ENCODE measurements around the gene TRIM46. TPM values are rescaled to one million over a fixed set of nuclear protein-coding genes. Genes with fewer than 3 reads are reported as not detected.

TRIM46 gene
- total RNA-seq, 1 experiment from 2014 or later, result 18.4 TPM

DNA sequence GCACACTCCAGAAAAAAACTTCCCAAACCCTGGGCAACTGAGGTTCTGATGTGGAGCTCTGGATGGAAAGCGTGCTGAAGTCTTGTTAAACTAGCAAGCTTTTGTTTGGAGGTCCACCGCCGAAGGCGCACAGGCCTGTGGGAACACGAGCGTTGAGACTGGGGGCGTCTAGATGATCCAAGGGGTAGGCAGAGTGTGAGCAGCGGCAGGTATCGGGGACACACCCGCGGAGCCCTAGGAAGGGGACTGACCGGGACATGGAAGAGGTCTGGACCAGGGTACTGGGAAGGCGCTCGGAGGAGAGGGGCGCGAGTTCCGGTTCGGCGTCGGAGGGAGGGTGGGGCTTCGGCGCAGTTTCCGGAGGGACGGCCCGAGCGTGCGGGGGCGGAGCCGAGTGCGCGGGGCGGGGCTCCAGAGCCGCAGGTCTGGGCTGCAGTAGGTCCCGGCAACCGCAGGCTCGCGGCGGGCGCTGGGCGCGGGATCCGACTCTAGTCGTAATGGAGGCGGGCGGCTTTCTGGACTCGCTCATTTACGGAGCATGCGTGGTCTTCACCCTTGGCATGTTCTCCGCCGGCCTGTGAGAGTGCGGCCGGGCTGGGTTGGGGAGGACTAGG, 38.1 kb upstream of the TRIM46 start, which contains the start of gene SLC50A1:
TSS of gene SLC50A1 (plus strand) at position 438 of the 614 bp plus-strand sequence. CDS start at position 498, 60 bp downstream.
- no peak within 1 kb of the TSS for H4K8ac ChIP-seq (replicated peaks; ENCODE audit: insufficient read length, low read depth, low read length)
- DNase-seq, result peak; percentile 95
- no peak within 1 kb of the TSS for H4K91ac ChIP-seq (ENCODE audit: insufficient read length, low read depth, low read length)
- no peak within 1 kb of the TSS for H3K56ac ChIP-seq (ENCODE audit: insufficient read length, low read depth, low read length)
- peak within 1 kb of the TSS; percentile 63 for H3K9ac ChIP-seq (ENCODE audit: extremely low read depth, insufficient read length, low read length)
- no peak within 1 kb of the TSS for H2BK15ac ChIP-seq (ENCODE audit: low read depth, low read length)
- no peaks in the 10 kb centered on the region for H3K4me1 ChIP-seq (ENCODE audit: insufficient read depth, low read length)
- H2BK120ac ChIP-seq (ENCODE audit: low read depth, low read length, poor library complexity, severe bottlenecking), result no peak within 1 kb of the TSS
- Mint-ChIP-seq H3K27me3 (ENCODE audit: low read depth) (peaks cover 20% of the 10 kb centered on the region), H3K27ac (peak within 1 kb of the TSS; percentile 97 to 98 (median 98)), H3K9me3 (no peaks in the 10 kb centered on the region), H3K4me3 (peak within 1 kb of the TSS; percentile 93), H3K4me1 (peaks cover 27 to 28% of the 10 kb centered on the region in 2 experiments), H3K36me3 (ENCODE audit: insufficient read depth in 1 of 3, low read depth in 3 of 3) (peaks cover 16 to 28% (median 21%) of the 10 kb centered on the region in 3 experiments)
- 0 out of 2 replicates have a peak, but pooled peaks cover 3% of the 10 kb centered on the region for H3K79me2 ChIP-seq (ENCODE audit: insufficient read depth, low read length)
- H4K20me1 ChIP-seq (ENCODE audit: control insufficient read depth, insufficient read depth, insufficient read length), result no peaks in the 10 kb centered on the region
- H3K23me2 ChIP-seq (ENCODE audit: insufficient read length, low read depth, low read length, poor library complexity, severe bottlenecking), result peaks cover 22% of the 10 kb centered on the region
- no peaks in the 10 kb centered on the region for H3K27me3 ChIP-seq (ENCODE audit: insufficient read depth, low read length)
- no peak within 1 kb of the TSS for H2AFZ ChIP-seq (ENCODE audit: low read length)
- H3K4ac ChIP-seq (ENCODE audit: low read depth, low read length), result no peak within 1 kb of the TSS
- no peak within 1 kb of the TSS for H4K5ac ChIP-seq (ENCODE audit: insufficient read length, low read depth, low read length)
- H3K27ac ChIP-seq (ENCODE audit: insufficient read length, low read depth, low read length), result no peak within 1 kb of the TSS
- H3T11ph ChIP-seq (ENCODE audit: low read length), result no peak within 1 kb of the TSS
- no peaks in the 10 kb centered on the region for H3K9me3 ChIP-seq (ENCODE audit: control insufficient read depth, low read depth, low read length)
- TF ChIP-seq, protein P1, sequence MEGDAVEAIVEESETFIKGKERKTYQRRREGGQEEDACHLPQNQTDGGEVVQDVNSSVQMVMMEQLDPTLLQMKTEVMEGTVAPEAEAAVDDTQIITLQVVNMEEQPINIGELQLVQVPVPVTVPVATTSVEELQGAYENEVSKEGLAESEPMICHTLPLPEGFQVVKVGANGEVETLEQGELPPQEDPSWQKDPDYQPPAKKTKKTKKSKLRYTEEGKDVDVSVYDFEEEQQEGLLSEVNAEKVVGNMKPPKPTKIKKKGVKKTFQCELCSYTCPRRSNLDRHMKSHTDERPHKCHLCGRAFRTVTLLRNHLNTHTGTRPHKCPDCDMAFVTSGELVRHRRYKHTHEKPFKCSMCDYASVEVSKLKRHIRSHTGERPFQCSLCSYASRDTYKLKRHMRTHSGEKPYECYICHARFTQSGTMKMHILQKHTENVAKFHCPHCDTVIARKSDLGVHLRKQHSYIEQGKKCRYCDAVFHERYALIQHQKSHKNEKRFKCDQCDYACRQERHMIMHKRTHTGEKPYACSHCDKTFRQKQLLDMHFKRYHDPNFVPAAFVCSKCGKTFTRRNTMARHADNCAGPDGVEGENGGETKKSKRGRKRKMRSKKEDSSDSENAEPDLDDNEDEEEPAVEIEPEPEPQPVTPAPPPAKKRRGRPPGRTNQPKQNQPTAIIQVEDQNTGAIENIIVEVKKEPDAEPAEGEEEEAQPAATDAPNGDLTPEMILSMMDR (conservative IDR thresholded peaks at IDR 0.05), result no peak
- WGBS (ENCODE audit: extremely low coverage, insufficient read length, low lambda C conversion rate), result no CpG with 5 or more reads among the region's 52 CpGs
- H3K14ac ChIP-seq (ENCODE audit: insufficient read depth, low read length), result peak within 1 kb of the TSS; percentile 72; the same call in 1 of the 2 replicates
- H2BK12ac ChIP-seq (ENCODE audit: insufficient read length, low read depth, low read length), result no peak within 1 kb of the TSS
- peak within 1 kb of the TSS; percentile 97 for H3K4me2 ChIP-seq (ENCODE audit: insufficient read depth, insufficient read length, low read length)
- H2AK5ac ChIP-seq (ENCODE audit: insufficient read length, low read length), result no peak within 1 kb of the TSS
- no peaks in the 10 kb centered on the region for H3K79me1 ChIP-seq (ENCODE audit: insufficient read depth, low read depth, low read length, poor library complexity, severe bottlenecking)
- H2BK20ac ChIP-seq (ENCODE audit: low read depth, low read length, poor library complexity, severe bottlenecking), result no peak within 1 kb of the TSS
- H3K23ac ChIP-seq (ENCODE audit: insufficient read length, low read depth, low read length), result no peak within 1 kb of the TSS
- no peak within 1 kb of the TSS for H2BK5ac ChIP-seq (ENCODE audit: insufficient read length, low read length)
- H3K18ac ChIP-seq (ENCODE audit: insufficient read length, low read depth, low read length), result peak within 1 kb of the TSS; percentile 90

Measured in H9 (cell line).